RPMI8226 (cell line): ENCODE data around the gene MRM1.

Experiments used
- DNase-seq: peaks from one replicate; pipeline ENCODE4 v3.0.0-alpha.2; 2015

Gene MRM1

DNA sequence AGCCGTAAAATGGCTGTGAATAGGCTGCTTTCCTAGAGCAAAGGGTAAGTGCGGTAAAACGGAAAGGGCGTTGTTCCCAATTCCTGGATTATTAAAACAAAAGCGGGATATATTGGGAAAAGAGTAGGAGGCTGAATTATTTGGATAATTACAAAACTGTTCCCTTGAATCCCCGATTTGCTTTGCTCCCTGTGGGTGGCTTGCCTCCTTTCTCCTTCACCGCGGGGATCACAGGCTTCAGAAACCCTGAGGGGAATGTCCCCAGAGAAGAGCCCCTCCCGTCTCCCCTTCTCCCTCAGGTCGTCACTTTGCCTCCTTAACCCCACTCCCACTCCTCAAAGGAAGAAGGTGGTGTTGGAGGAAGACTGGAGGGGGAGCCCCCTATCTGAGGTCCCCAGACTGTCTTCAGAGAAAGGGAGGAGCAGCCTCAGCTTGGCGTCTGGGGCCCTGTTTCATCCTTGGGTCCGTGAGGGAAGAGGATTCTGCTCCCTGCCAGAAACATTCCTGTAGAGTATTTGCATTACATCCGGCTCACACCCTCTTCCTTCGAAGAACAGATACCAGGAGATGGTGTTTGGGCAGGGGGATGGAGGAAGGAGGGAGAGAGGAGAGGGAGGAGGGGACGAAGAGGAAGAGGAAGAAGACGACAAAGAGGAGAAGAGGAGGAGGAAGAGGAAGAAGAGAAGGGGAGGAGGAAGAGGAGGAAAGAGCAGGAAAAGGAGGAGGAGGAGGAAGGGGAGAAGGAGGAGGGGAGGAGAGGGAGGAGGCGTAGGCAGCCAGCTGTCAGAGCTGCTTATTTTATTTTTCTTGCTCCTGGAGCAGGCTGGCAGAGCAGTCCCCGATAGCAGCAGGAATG lies 31.8 kb downstream of the MRM1 start:
- DNase-seq, result no peak

DNA sequence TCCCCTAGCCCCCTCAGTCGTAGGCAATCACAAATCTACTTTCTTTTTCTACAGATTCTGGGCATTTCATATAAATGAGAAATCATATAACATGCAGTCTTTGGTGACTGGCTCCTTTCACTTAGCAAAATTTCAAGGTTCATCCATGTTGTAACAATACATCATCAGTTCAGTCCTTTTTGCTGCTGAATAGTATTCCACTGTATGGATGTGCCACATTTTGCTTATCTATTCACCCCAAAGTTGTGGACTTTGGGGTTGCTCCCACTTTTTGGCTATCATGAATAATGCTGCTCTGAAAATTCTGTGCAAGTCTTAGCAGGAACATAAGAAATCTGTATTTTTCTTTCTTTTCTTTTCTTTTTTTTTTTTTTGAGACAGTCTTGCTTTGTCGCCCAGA lies 39.0 kb downstream of the MRM1 start:
- no peak for DNase-seq

DNA sequence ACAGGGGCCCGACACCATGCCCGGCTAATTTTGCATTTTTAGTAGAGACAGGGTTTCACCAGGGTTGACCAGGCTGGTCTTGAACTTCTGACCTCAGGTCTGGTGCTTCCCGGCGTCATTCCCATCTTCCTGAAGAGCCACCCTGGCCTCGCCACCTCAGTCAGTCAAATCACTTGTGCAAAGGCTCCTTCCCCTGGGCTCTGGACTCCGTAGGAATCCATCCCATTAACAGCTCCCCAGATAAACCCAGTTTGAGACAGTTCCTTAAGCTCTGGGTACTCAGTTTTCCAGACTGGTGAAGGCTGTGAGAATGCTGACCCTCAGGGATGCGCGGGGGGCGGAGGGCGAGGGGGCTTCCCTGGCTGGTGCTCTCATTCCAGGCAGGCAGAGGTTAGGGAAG lies 39.5 kb downstream of the MRM1 start:
- no peak for DNase-seq

DNA sequence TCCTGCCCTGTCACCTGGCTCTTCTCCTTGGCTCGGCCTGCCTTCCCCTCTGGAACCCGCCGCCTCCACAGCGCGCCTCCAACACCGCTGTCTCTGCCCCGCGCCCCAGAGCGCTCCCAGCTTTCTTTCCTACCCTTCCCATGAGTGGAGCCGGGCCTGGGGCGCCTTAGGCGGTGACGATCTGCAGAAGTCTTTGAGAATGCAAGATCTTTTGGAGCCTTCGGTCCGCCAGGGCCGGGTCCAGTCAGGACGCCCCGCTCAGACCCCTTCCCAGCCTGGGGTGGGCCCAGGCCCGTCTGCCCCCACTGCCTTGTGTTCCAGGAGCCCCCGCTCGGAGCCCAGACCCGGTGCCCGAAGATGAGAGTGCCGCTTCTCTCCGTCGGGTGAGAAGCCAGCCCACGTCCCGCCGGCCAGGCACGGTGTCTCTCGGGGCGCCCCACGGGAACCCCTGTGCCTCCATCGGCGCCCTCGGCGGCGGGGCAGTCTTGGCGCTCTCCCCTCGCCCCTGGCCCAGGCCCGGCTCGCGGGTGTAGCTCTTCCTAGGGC lies 40.0 kb downstream of the MRM1 start:
- no peak for DNase-seq

DNA sequence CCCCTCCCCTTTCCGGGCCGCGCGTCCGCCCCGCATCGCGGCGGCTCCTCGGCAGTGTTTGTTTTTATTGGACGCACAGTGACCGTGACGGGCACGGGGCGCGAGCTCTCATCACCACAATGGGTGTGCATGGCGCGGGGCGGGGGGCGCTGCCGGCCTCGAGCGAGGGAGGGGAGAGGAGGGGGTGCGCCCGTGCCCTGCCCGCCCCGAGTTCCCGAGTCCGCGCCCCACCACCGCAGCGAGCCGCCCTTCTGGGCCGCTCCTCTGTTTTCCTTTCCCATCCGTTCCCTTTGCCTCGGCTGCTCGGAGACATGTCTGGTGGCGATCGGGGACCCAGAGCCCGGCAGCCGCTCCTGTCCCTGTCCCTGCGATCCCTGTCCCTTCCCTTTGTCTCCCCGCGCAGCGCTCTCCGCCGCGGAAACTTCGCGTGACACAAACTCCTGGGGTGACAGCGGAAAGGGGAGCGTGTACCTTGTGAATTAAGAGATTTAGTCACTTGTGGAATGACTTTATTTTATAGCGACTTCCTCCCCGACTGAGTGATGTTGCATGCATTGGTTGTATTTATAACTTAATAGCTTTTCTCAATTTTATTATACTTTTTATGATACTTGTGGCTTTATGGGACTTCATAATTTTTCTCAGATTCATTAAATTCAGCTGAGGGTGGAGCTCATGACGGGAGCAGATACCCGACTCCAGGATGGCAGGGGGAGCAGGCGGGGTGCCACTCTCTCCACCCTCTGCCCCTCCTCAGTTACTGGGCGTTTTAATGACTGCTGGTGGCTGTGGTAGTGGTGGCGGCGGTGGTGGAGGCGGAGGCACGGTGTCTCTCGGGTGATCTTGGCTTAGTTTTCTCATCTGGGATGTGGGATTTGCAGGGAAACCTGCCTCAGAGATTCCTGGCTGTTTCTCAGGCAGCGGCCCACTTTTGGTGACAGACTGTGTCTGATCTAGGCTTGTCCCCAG lies 40.8 kb downstream of the MRM1 start:
- no peak for DNase-seq

DNA sequence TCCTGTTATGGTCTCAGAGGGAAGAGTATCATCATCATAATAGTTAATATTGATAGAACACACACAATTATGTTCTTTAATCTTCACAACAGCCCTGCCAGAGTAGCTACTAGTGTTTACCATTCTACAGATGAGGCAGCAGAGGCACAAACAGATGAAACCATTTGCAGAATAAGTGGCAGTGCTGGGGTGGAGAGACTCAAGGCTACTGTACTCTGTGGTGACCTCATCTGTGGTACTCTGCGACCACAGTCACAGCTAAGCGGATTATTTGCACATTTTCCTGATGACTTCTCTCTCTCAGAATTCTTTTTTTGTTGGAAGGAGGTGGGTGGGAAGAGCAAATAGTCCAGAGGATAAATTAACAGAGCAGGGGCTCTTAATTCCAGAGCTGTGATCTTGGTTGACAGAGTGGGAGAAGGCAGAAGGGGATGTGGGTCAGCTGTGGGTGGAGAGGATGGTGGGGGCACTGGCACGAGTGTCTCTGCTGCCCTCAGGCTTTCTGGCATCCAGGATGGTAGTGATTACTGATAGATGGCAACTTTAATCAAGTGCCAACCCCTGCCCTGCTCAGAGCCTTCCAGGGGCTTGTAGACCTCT lies 41.8 kb downstream of the MRM1 start:
- DNase-seq, result no peak

DNA sequence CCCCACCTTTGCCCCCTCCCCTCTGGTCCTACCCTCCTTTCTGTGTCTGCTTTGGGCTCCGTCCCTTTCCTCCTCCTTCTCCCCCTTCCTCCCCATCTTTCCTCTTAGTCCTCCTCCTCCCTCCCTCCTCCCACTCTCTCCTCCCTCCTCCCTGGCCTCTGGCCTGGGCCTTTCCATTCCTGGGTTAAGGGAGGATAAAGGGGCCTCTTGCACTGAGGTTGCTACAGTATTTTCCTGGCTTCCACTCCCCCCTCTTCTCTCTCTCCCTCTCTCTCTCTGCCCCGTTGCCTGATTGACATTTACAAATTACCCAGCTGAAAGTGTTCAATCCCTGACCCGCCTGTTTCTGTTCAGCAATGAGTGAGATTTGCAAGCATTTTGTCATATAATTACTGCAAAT lies 44.0 kb downstream of the MRM1 start:
- DNase-seq, result no peak

DNA sequence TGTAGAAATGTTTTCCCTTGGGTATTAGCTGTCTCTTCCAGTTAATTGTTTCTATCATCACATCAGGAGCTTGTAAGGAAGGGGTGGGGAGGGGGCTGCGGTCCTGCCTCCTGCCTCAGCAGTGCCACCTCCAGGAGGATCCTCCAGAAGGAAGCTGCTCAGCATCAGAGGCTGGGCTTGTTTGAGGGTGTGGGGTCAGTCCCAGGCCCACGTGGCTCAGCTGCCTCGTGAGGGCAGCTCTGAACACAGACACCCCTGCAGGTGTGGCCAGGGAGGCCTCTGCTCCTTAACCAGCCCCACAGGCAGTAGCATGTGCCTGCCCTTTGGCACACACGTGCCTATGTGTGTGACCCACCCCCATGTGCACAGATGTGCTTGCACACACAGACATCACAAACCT lies 46.3 kb downstream of the MRM1 start:
- DNase-seq, result no peak

DNA sequence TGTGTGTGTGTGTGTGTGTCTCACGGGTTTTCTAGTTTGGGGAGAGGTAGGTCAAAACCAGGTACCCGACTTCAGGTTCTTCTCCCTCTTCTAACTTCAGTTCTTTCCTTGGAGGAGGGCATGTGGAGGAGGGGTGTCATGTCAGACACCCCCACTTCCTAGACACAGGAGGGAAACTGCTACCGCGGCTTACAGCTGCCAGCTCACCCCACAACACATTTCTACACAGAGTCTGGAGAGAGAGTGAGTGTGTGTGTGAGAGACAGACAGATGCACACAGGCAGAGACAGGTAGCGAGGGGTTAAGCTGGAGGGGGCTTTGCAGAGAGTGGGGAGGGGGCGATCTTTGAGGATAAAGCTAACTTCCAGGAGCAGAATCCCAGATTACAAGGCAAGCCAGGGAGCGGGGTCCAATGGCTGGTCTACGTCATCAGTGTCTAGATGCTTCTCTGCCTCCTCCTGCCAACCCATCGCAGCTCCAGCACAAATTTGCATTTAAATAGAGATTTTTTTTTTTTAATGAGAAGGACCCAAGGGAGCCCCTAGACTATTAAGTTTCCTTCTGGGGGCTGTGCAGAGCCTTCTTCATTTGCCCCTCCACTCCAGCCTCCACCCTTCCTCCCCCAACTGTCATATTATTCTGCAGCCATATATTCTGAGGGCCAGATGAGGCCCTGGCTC lies 48.9 kb downstream of the MRM1 start:
- DNase-seq, result no peak

DNA sequence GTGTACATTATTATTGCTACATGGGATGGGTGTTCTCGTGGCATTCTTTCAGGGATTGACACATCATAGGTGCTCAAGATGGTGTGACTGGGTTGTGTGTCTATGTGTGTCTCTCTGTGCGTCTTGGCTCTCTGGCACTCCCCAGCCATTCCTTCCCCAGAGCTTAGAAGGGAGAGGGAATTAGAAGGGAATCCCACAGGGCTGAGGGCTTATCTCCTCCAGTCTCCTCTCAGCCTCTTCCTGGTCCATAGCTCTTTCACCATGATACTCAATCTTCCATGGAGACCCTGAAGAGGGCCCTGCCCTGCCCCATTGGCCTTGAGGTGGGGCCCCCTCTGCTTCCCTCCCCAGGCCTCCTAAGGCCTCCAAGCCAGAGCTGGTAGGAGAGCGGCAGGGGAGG lies 52.0 kb downstream of the MRM1 start:
- DNase-seq, result no peak

DNA sequence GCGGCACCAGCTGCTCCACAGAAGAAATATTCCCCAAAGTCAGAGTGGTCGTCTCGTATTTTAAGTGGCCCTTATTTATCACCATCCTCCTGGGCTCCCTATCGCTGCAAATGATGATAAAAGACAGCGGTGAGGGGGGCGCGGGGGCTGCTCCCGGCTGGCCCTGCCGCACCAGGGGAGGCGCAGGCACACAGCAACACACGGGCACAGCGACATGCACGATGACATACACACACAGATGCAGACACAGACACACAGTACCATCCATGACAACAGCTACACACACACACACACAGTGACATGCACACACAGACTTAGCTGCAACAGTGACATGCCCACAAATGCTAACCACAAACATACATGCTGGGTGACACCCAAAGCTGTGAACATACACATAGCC lies 52.5 kb downstream of the MRM1 start:
- no peak for DNase-seq

DNA sequence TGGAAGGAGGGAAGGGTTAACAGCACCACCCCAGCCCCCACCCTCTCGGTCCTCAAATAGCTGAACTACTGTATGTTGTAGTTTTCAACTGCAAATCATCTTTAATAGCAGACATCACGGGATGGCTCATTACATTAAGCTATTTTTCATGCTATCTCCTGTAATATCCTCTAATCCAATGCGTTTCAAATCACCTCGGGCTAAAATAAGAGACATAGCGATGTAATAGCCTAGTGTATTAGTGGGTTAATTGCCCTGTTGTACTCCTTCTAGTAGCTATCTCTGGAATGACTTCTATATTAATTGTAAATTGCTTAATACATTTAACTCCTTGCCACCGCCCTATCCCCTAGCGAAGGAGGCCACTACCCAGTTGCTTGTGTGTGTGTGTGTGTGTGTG lies 54.3 kb downstream of the MRM1 start:
- DNase-seq, result no peak

DNA sequence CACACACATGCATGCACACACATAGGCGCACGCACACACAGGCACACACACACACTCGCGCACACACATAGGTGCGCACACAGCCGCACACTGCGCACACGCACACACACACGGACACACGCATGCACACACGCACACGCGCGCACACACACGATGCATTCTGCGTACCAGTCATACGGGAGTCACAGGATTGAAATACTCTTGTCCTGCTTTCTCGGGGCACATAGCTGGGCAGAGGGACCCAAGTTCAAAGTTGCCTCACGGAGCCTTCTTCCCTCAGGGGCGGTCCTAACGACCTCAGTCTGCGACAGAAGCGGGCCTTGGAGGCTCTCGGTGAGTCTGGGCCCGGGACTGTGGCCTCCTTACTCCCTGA lies 56.0 kb downstream of the MRM1 start:
- no peak for DNase-seq

DNA sequence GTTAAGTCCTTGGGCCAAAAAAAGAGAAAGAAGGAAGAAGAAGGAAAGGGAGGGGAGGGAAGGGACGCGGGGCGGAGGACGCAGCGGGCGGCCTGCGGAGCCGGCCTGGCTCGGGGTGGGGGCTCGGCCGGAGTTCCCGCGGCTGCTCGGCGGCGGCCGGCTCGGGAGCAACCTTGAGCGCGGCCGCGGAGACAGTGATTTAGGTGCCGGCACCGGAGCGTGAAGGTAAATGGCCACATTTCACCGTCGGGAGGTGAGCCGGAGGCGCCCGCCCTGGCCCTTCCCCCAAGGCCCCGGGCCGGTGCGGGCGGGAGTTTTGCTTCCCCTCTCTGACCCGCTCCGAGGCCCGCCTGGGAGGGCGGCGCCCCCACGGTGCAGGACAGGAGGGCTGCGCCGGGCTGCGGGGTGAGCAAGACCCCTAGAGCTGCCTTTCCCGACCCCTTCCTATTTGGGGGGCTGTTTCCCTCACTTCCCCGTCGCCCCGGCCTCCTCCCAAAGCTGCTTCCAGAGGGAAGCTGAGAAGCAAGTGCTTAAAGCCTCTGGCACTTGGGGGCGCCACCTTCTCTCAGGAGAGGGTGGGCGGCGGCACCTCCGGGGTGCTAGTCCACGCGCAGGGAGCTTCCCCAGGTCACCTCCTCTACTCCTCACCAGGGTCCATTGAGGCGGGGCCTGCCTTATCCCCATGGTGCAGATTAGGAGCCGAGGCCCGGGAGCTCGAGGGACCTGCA lies 56.5 kb downstream of the MRM1 start:
- no peak for DNase-seq
